ENCODE data around the gene SPATA3.
A peak's percentile ranks its signal among the peaks of the same experiment; 100 is the strongest.
"Not testable (repeated sequence)": the region's sequence is repeated elsewhere in the genome, so short reads cannot be mapped to it uniquely, and the experiment has no call there.

SPATA3 gene

DNA sequence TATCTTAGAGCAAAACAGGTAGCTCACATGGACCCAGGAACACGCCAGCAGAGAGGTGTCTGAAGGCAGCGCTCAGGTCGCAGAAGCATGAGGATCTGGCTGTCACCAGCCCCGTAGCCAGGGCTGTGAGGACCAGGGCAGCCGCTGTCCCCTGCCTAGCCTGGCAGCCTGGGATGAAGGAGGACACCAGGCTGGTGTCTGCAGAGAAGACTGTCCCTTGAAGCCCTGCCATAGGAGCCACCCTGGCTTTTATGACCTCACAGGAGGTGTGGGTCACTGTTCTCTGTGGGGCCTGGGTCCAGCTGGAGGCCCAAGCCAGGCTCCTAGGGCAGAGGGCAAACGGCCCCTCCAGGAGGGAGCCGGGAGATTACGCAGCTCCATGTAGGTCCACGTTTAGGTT, at the start of gene SPATA3:
Gene SPATA3, plus strand, starts transcription at position 301 of the 400 bp plus-strand sequence. CDS start 113 bp downstream, outside the sequence.
- DNase-seq: no peak

DNA sequence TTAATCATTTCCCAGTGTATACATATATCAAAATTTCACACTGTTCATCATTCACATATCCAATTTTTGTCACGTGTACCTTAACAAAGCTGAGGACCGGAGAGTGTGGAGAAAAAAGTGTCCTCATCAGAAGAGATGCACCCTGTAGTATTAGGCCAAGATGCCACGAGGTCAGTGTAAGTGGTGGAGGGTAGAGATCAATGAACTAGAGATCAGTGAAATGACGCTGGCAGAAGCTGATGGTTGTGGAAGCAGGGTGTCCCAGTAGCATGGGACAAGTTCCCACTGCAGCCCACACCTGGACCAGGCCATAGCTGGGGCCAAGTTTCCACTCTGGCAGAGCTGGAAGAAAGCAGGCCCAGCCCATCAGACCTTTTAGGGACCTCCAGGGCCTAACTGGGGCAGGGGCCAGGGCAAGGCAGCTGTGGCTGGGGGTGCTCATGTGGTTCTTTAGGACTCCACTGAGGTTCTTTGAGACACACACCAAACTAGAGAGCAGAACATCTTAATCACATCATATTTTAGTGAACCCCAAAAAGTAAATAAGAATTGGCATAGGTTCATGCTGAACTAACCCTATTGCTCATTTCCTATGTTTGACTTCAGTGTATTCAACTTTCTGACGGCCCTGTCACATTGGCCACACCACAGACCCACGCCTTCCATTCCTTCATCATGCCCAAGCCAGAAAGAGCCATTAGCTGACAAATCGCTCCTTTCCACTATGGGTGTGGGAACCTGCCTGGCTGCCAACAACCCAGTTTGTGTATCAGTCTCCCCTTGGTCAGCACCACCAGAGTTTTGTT, 49.3 kb upstream of the SPATA3 start:
- no peak for DNase-seq

- no peak for DNase-seq
Measured at GRCh38 chr2:230947235-230947576, 48.7 kb upstream of the SPATA3 start.

GRCh38 chr2:230947908-230948365, 48.0 kb upstream of the SPATA3 start:
- no peak for DNase-seq

DNA sequence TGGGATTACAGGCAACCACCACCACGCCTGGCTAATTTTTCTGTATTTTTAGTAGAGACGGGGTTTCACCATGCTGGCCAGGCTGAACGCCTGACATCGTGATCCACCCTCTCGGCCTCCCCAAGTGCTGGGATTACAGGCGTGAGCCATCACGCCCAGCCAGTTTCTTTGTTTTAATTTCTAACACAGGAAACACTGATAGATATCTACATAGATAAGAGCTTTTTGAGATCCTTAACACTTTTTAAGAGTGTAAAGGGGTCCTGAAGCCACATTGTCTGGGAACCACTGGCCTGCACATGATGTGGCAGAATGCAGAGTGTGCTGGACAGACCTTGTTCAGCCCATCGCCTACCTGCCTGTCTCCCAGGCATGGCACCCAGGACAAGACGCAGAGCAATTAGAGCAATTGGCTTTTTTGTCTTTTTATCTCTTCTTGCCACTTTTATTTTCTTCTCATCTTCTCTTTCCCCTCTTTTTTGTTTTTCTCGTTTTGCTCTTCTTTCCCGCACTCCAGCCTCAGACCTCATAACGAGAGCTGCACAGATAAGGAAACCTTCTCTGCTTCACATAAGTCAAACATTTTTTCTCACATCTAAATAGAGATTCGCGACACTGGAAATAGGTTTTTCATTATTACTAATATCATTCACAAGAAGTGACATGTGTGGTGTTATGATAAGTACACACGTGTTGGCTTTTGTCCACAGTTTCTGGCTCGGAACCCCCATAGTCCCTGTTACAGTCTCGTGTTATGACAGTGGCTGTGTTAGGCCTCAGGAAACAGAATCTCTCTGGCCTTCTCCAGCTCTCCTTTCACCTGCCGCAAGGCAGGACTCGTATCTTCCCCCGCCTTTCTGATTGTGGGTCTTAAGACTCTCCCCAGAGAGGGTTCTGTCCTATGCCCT, 45.7 kb upstream of the SPATA3 start:
- no peak for DNase-seq

- DNase-seq: no peak
Measured at GRCh38 chr2:230950874-230951339, 45.0 kb upstream of the SPATA3 start.

GRCh38 chr2:230951396-230951795, 44.5 kb upstream of the SPATA3 start:
- DNase-seq: no peak

GRCh38 chr2:230952226-230952956, 43.5 kb upstream of the SPATA3 start:
- no peak for DNase-seq

DNA sequence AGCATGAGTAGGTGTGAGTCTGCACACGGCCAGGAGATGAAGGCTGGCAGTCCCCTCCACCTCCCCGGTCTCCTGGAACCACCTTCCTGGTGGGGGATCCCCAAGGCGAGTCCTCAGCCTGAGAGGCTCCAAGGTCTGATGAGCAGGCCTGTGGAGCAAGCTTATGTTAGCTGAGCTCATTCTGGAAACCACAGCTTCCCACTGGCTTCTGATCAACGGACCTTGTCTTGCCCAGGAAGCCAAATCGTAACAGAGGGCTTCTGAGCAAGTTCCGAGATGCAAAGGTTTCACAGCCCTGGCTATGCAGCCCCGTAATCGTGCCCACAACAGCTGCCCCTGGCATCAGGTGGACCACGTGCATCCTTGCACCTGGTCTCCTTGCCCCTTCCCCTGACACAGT, 42.1 kb upstream of the SPATA3 start:
- DNase-seq: no peak

- DNase-seq: no peak
Measured at GRCh38 chr2:230954746-230955145, 41.2 kb upstream of the SPATA3 start.

- DNase-seq: no peak
Measured at GRCh38 chr2:230955163-230955737, 40.7 kb upstream of the SPATA3 start.

- DNase-seq: peak; percentile 18
Measured at GRCh38 chr2:230956827-230957755, 38.8 kb upstream of the SPATA3 start.

- no peak for DNase-seq
Measured at GRCh38 chr2:230957756-230958391, 38.0 kb upstream of the SPATA3 start.

GRCh38 chr2:230958820-230959756, 36.8 kb upstream of the SPATA3 start:
- no peak for DNase-seq

DNA sequence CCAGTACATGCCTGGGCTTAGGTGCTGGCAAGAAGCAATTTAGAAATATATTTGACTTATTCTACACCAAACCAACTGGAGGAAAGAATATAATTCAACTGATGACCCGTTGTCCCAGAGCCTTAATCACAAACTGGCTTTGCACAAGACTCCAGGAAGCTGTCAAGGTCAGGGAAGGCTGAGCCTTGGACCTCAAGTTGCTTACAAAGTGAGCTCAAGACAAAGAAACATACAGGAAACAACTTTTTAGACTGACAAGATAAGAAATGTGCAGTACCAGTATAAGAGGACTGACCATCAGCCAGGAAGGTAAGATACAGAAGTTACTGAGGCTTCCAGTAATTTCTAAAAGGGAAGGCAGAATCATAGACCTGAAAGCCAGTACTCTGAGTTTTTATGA, 35.9 kb upstream of the SPATA3 start:
- no peak for DNase-seq

DNA sequence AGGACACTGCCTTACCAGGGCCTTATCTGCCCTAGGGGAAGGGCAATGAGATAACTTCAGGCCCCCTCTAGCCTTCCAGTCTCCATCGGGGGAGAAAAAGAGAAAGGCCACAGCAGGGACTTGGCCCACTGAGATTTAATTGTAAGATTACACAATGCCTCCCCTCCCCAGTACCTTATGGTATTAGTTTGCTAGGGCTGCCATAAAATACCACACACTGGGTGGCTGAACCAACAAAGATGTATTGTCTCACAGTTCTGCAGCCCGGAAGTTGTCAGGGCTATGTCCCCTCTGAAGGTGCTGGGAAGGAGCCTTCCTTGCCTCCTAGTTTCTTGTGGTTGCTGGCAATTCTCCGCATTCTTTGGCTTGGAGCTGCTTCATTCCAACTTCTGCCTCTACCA, 34.8 kb upstream of the SPATA3 start:
- no peak for DNase-seq

- DNase-seq: no peak
Measured at GRCh38 chr2:230964136-230964730, 31.7 kb upstream of the SPATA3 start.

DNA sequence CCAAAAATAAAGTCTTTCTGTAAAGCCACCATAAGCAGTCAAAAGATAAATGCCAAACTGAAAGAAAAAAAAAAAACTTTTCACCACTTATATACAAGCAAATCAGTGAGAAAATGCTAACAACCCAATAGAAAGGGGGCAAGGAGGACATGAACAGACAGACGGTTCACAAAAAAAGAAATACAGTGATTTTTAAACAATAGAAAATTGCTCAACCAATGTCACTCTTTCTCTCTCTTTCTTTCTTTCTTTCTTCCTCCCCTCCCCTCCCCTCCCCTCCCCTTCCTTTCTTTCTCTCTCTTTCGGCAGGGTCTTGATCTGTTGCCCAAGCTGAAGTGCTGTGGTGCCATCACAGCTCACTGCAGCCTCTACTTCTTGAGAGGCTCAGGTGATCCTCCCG, 28.8 kb upstream of the SPATA3 start:
- DNase-seq: no peak

- not testable (repeated sequence) for DNase-seq
Measured at GRCh38 chr2:230968314-230968713, 27.6 kb upstream of the SPATA3 start.
